ENCODE results near the gene FAM120C.

The FAM120C gene

DNA sequence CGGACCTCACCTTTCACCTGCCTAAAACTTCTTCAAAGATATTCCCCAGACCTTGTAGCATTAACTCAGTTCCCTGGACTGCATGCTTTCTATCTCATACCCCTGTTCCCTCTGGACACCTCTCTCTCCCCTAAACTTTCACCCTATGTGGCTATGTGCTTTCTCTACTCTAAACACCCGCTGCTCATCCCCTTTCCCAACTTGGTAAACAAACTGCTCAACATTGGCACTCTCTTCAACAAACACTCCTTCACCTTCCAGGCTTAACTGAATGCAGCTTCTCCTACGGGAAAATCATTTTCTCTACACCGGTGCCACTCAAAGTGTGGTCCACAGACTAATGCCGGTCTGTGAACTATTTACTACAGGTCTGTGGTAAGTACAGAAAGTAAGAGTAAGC is 158.7 kb downstream of the FAM120C start:
- no peak for DNase-seq

Data from COR-L47 (cell line).